WERI-Rb-1 (cell line): Measurements from ENCODE around the gene LAPTM5.

Source experiments
- DNase-seq: peaks from one replicate; pipeline ENCODE4 v3.0.0-alpha.2; 2020
- H3K27ac ChIP-seq: fragments of 250-450 bp; sonication (Bioruptor Pico); 2 replicates; pipeline ENCODE4 v1.5.1; 2020; ENCODE audit warnings: mild to moderate bottlenecking, moderate library complexity
- H3K27me3 ChIP-seq: fragments of 250-450 bp; sonication (Bioruptor Pico); 2 replicates; pipeline ENCODE4 v1.5.1; 2021; ENCODE audit warnings: mild to moderate bottlenecking, low read depth, moderate library complexity; ENCODE audit not compliant: insufficient read depth, severe bottlenecking
- H3K36me3 ChIP-seq: fragments of 250-450 bp; sonication (Bioruptor Pico); 2 replicates; pipeline ENCODE4 v1.5.1; 2020; ENCODE audit warnings: mild to moderate bottlenecking, moderate library complexity
- H3K4me3 ChIP-seq: 2 replicates; pipeline ENCODE4 v1.5.1; 2011; ENCODE audit warnings: low read depth, mild to moderate bottlenecking, control low read depth, low read length
- H3K9me3 ChIP-seq: fragments of 250-450 bp; sonication (Bioruptor Pico); 2 replicates; pipeline ENCODE4 v1.5.1; 2021; ENCODE audit warnings: mild to moderate bottlenecking, moderate library complexity; ENCODE audit not compliant: severe bottlenecking
- CTCF ChIP-seq: IDR thresholded peaks from 2 replicates; pipeline ENCODE4 v1.5.1; 2011; ENCODE audit warnings: low read depth, mild to moderate bottlenecking, control low read depth, inconsistent platforms, low read length

LAPTM5 gene

GRCh38 chr1:30761381-30762151 is 4.0 kb upstream of the LAPTM5 start:
- Histone ChIP-seq H3K4me3 (no peak overlapping the region), H3K27ac (peak overlapping the region; percentile 17), H3K9me3 (no peaks in the 10 kb centered on the region), H3K36me3 (no peaks in the 10 kb centered on the region), H3K27me3 (no peaks in the 10 kb centered on the region)
- no peak for TF ChIP-seq CTCF
- DNase-seq: peak; percentile 45

- Histone ChIP-seq H3K36me3 (no peaks in the 10 kb centered on the region), H3K27ac (no peak overlapping the region), H3K4me3 (no peak overlapping the region), H3K9me3 (no peaks in the 10 kb centered on the region), H3K27me3 (no peaks in the 10 kb centered on the region)
- DNase-seq: no peak
- no peak for TF ChIP-seq CTCF
Measured at GRCh38 chr1:30760596-30761324, 3.2 kb upstream of the LAPTM5 start.

GRCh38 chr1:30759718-30760281 is 2.2 kb upstream of the LAPTM5 start:
- Histone ChIP-seq H3K4me3 (no peak overlapping the region), H3K36me3 (no peaks in the 10 kb centered on the region), H3K27ac (no peak overlapping the region), H3K27me3 (no peaks in the 10 kb centered on the region), H3K9me3 (no peaks in the 10 kb centered on the region)
- DNase-seq: no peak
- no peak for TF ChIP-seq CTCF

GRCh38 chr1:30758785-30759380 is 1.3 kb upstream of the LAPTM5 start:
- TF ChIP-seq CTCF: no peak
- DNase-seq: peak; percentile 55

GRCh38 chr1:30758121-30758688 is 631 bp upstream of the LAPTM5 start:
- no peaks in the 10 kb centered on the region for H3K36me3 ChIP-seq
- no peaks in the 10 kb centered on the region for H3K27me3 ChIP-seq
- no peak for DNase-seq
- H3K9me3 ChIP-seq: no peaks in the 10 kb centered on the region
- no peak for TF ChIP-seq CTCF
- no peak overlapping the region for H3K4me3 ChIP-seq
- no peak overlapping the region for H3K27ac ChIP-seq

More at GRCh38 chr1:30758785-30759380, 1.3 kb upstream of the LAPTM5 start:
- no peak overlapping the region for H3K4me3 ChIP-seq
- no peaks in the 10 kb centered on the region for H3K36me3 ChIP-seq
- H3K27ac ChIP-seq: no peak overlapping the region
- no peaks in the 10 kb centered on the region for H3K9me3 ChIP-seq
- H3K27me3 ChIP-seq: no peaks in the 10 kb centered on the region
